ENCODE data around the gene SLC7A6OS. TPM values are rescaled to one million over a fixed set of nuclear protein-coding genes. Genes with fewer than 3 reads are reported as not detected.

The SLC7A6OS gene
- polyA plus RNA-seq, 6 donors from 2014 or later, result 14.0 to 26.1 (median 17.7) TPM

GRCh38 chr16:68300734-68301459 is 9.8 kb downstream of the SLC7A6OS start:
- Mint-ChIP-seq H3K9me3 (no peaks in the 10 kb centered on the region), H3K4me1 (peaks cover 0 to 8% (median 0%) of the 10 kb centered on the region in 3 donors), H3K4me3 (no peak overlapping the region), H3K36me3 (peaks cover 27 to 47% of the 10 kb centered on the region in 2 donors), H3K27ac (peak overlapping the region in 1 of 6 donors; percentile 60), H3K27me3 (no peaks in the 10 kb centered on the region)
- ATAC-seq (ENCODE audit: low read depth in 2 of 2) (no peak), DNase-seq (no peak)

- ATAC-seq (ENCODE audit: low read depth in 2 of 2), result no peak
- Mint-ChIP-seq H3K4me3 (no peak overlapping the region), H3K27me3 (no peaks in the 10 kb centered on the region)
Observed at GRCh38 chr16:68299571-68300453, 10.9 kb downstream of the SLC7A6OS start.

GRCh38 chr16:68298907-68299561 is 11.7 kb downstream of the SLC7A6OS start:
- H3K4me3 Mint-ChIP-seq, result no peak overlapping the region
- peaks cover 27 to 52% of the 10 kb centered on the region in 2 donors for H3K36me3 Mint-ChIP-seq
- no peak for ATAC-seq (ENCODE audit: low read depth in 2 of 2)
- H3K27me3 Mint-ChIP-seq, result no peaks in the 10 kb centered on the region
- no peak for DNase-seq
- H3K4me1 Mint-ChIP-seq, result peaks cover 0 to 4% (median 3%) of the 10 kb centered on the region in 3 donors
- H3K27ac Mint-ChIP-seq, result peak overlapping the region in 5 of 6 donors; percentile 11 to 91 (median 69)
- H3K9me3 Mint-ChIP-seq, result no peaks in the 10 kb centered on the region

More at GRCh38 chr16:68299571-68300453, 10.9 kb downstream of the SLC7A6OS start:
- DNase-seq, result no peak
- Mint-ChIP-seq H3K4me1 (peaks cover 0 to 3% (median 0%) of the 10 kb centered on the region in 3 donors), H3K9me3 (no peaks in the 10 kb centered on the region), H3K27ac (peak overlapping the region in 5 of 6 donors; percentile 11 to 91 (median 81)), H3K36me3 (peaks cover 27 to 47% of the 10 kb centered on the region in 2 donors)

GRCh38 chr16:68298312-68298711 is 12.4 kb downstream of the SLC7A6OS start:
- Mint-ChIP-seq H3K27ac (peak overlapping the region in 1 of 6 donors; percentile 69), H3K4me1 (peaks cover 3 to 8% (median 3%) of the 10 kb centered on the region in 3 donors), H3K4me3 (no peak overlapping the region), H3K9me3 (no peaks in the 10 kb centered on the region), H3K36me3 (peaks cover 25 to 53% of the 10 kb centered on the region in 2 donors), H3K27me3 (no peaks in the 10 kb centered on the region)
- ATAC-seq (ENCODE audit: low read depth in 2 of 2) (no peak), DNase-seq (no peak)

GRCh38 chr16:68297908-68298307 is 12.8 kb downstream of the SLC7A6OS start:
- ATAC-seq (ENCODE audit: low read depth in 2 of 2) (no peak), DNase-seq (no peak)
- Mint-ChIP-seq H3K36me3 (peaks cover 25 to 56% of the 10 kb centered on the region in 2 donors), H3K4me3 (no peak overlapping the region), H3K27ac (peak overlapping the region in 3 of 6 donors; percentile 7 to 69 (median 56)), H3K9me3 (no peaks in the 10 kb centered on the region), H3K4me1 (peaks cover 3 to 9% (median 5%) of the 10 kb centered on the region in 3 donors), H3K27me3 (no peaks in the 10 kb centered on the region)

- peak overlapping the region in 3 of 6 donors; percentile 45 to 91 (median 69) for H3K27ac Mint-ChIP-seq
- H3K4me3 Mint-ChIP-seq, result no peak overlapping the region
- no peaks in the 10 kb centered on the region for H3K27me3 Mint-ChIP-seq
- DNase-seq, result no peak
- H3K36me3 Mint-ChIP-seq, result peaks cover 18 to 49% of the 10 kb centered on the region in 2 donors
- no peaks in the 10 kb centered on the region for H3K9me3 Mint-ChIP-seq
- peaks cover 9 to 11% (median 11%) of the 10 kb centered on the region in 3 donors for H3K4me1 Mint-ChIP-seq
- ATAC-seq (ENCODE audit: low read depth in 2 of 2), result no peak
Observed at GRCh38 chr16:68296693-68297092, 14.1 kb downstream of the SLC7A6OS start.

- ATAC-seq (ENCODE audit: low read depth in 2 of 2), result no peak
- Mint-ChIP-seq H3K27ac (peak overlapping the region in 3 of 6 donors; percentile 45 to 91 (median 69)), H3K4me3 (no peak overlapping the region), H3K4me1 (peaks cover 13 to 15% (median 15%) of the 10 kb centered on the region in 3 donors), H3K27me3 (no peaks in the 10 kb centered on the region), H3K36me3 (peaks cover 17 to 49% of the 10 kb centered on the region in 2 donors), H3K9me3 (no peaks in the 10 kb centered on the region)
- DNase-seq, result no peak
Observed at GRCh38 chr16:68296291-68296690, 14.5 kb downstream of the SLC7A6OS start.

- no peak for DNase-seq
- H3K27me3 Mint-ChIP-seq, result no peaks in the 10 kb centered on the region
- peaks cover 23 to 41% of the 10 kb centered on the region in 2 donors for H3K36me3 Mint-ChIP-seq
- no peak overlapping the region for H3K4me3 Mint-ChIP-seq
- H3K9me3 Mint-ChIP-seq, result peaks cover 0 to 1% (median 0%) of the 10 kb centered on the region in 7 donors
- H3K27ac Mint-ChIP-seq, result peak overlapping the region in 2 of 6 donors; percentile 85 to 88
- peaks cover 37 to 46% (median 43%) of the 10 kb centered on the region in 3 donors for H3K4me1 Mint-ChIP-seq
- ATAC-seq (ENCODE audit: low read depth in 2 of 2), result no peak
Observed at GRCh38 chr16:68292425-68292824, 18.3 kb downstream of the SLC7A6OS start.

- Mint-ChIP-seq H3K4me3 (peak overlapping the region in 1 of 8 donors; percentile 54), H3K9me3 (peaks cover 0 to 1% (median 0%) of the 10 kb centered on the region in 7 donors), H3K27me3 (no peaks in the 10 kb centered on the region), H3K27ac (peak overlapping the region in 5 of 6 donors; percentile 62 to 94 (median 88)), H3K4me1 (peaks cover 47 to 58% (median 55%) of the 10 kb centered on the region in 3 donors), H3K36me3 (peaks cover 23 to 40% of the 10 kb centered on the region in 2 donors)
- ATAC-seq (ENCODE audit: low read depth in 2 of 2), result no peak
- DNase-seq, result no peak
Observed at GRCh38 chr16:68291227-68291626, 19.5 kb downstream of the SLC7A6OS start.

- peak overlapping the region in 3 of 6 donors; percentile 41 to 98 (median 88) for H3K27ac Mint-ChIP-seq
- peaks cover 23 to 42% of the 10 kb centered on the region in 2 donors for H3K36me3 Mint-ChIP-seq
- no peaks in the 10 kb centered on the region for H3K27me3 Mint-ChIP-seq
- no peak for DNase-seq
- H3K4me1 Mint-ChIP-seq, result peaks cover 51 to 66% (median 63%) of the 10 kb centered on the region in 3 donors
- ATAC-seq (ENCODE audit: low read depth in 2 of 2), result no peak
- H3K4me3 Mint-ChIP-seq, result peak overlapping the region in 4 of 8 donors; percentile 20 to 68 (median 36)
- H3K9me3 Mint-ChIP-seq, result peaks cover 0 to 1% (median 0%) of the 10 kb centered on the region in 7 donors
Observed at GRCh38 chr16:68290450-68290849, 20.3 kb downstream of the SLC7A6OS start.

GRCh38 chr16:68289621-68290329 is 21.0 kb downstream of the SLC7A6OS start:
- Mint-ChIP-seq H3K27me3 (no peaks in the 10 kb centered on the region), H3K36me3 (peaks cover 23 to 42% of the 10 kb centered on the region in 2 donors), H3K4me3 (peak overlapping the region; percentile 12 to 86 (median 70)), H3K9me3 (peaks cover 0 to 1% (median 0%) of the 10 kb centered on the region in 7 donors), H3K4me1 (peaks cover 55 to 72% (median 70%) of the 10 kb centered on the region in 3 donors), H3K27ac (peak overlapping the region; percentile 88 to 98 (median 97))
- ATAC-seq (ENCODE audit: low read depth in 2 of 2) (peak; percentile 80 to 81), DNase-seq (peak; percentile 82)

GRCh38 chr16:68289202-68289601 is 21.5 kb downstream of the SLC7A6OS start:
- ATAC-seq (ENCODE audit: low read depth in 2 of 2) (no peak), DNase-seq (no peak)
- peaks cover 59 to 77% (median 76%) of the 10 kb centered on the region in 3 donors for H3K4me1 Mint-ChIP-seq
- H3K9me3 Mint-ChIP-seq, result peaks cover 0 to 1% (median 0%) of the 10 kb centered on the region in 7 donors
- peak overlapping the region in 7 of 8 donors; percentile 12 to 86 (median 71) for H3K4me3 Mint-ChIP-seq
- peak overlapping the region; percentile 88 to 98 (median 97) for H3K27ac Mint-ChIP-seq
- H3K27me3 Mint-ChIP-seq, result no peaks in the 10 kb centered on the region
- H3K36me3 Mint-ChIP-seq, result peaks cover 23 to 39% of the 10 kb centered on the region in 2 donors

Measured in naive B cell (primary cell).